ENCODE measurements around the gene TBX1. TPM values are rescaled to one million over a fixed set of nuclear protein-coding genes. Genes with fewer than 3 reads are reported as not detected.

Gene TBX1
- total and polyA plus RNA-seq, 7 donors = 18.2 to 112 (median 80.8) TPM

DNA sequence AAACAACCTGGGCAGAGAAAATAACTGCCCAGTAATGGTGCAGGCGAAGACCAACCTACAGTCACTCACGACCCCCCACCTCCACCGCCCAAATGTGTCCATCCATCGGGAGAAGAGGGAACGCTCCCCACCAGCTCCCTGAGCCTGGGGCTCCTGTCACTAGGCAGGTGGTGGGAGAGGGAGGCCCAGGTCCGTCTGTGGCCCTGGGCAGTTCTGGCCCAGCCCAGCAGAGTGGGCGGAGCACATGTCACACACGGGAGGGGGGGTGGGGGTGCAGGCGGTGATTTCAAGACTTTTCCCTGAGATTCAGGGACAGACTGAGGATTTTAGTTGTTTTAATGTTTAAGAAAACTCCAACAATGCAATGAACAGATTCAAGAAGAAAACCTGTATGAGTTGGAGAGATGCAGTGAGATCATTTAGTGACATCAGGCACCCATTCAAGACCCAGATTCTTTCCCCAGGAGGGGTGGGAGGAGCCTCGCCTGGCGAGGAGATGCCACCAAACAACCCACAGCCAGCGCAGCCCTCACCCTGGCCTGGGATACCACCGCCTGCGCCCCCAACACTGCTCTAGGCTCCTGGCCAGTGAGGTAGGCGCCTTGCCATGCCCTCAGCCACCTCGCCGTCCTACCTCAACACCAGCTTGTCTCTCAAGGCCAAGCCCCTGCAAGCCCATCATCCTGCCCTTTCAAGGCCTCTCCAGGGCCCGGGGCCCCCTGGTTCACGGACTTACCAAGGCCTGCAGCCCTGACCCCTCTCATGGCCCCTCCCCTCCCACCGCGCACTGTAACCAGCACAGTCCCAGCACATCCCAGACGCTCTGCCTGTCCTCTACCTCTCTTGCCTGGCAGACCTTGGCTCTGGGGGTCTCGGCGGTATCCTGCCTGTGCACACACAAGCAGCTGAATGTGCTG is 36.8 kb downstream of the TBX1 start:
- Histone ChIP-seq H3K36me3 (ENCODE audit: insufficient read depth in 1 of 2, low read depth in 1 of 2) (no peaks in the 10 kb centered on the region), H3K4me1 (peaks cover 17% of the 10 kb centered on the region), H3K9me3 (no peaks in the 10 kb centered on the region), H3K27ac (no peak overlapping the region), H3K4me3 (no peak overlapping the region), H3K27me3 (ENCODE audit: insufficient read depth in 3 of 3, low read length in 2 of 3) (no peaks in the 10 kb centered on the region)
- ATAC-seq (no peak), DNase-seq (peak in 1 of 2 donors; percentile 50)
- 82 to 86% (median 85%) methylated on average over 24 of the region's 24 CpGs for WGBS, 3 donors
- intact Hi-C loops (cut with DNase I) = loop anchor here in 1 of 2 donors (2.0 to 5.0 kb wide), 2 partner anchors 50 to 57 kb away; partner anchors contain the start of genes GNB1L and RTL10
- TF ChIP-seq, protein P1, sequence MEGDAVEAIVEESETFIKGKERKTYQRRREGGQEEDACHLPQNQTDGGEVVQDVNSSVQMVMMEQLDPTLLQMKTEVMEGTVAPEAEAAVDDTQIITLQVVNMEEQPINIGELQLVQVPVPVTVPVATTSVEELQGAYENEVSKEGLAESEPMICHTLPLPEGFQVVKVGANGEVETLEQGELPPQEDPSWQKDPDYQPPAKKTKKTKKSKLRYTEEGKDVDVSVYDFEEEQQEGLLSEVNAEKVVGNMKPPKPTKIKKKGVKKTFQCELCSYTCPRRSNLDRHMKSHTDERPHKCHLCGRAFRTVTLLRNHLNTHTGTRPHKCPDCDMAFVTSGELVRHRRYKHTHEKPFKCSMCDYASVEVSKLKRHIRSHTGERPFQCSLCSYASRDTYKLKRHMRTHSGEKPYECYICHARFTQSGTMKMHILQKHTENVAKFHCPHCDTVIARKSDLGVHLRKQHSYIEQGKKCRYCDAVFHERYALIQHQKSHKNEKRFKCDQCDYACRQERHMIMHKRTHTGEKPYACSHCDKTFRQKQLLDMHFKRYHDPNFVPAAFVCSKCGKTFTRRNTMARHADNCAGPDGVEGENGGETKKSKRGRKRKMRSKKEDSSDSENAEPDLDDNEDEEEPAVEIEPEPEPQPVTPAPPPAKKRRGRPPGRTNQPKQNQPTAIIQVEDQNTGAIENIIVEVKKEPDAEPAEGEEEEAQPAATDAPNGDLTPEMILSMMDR (IDR thresholded peaks at IDR 0.05) = no peak

DNA sequence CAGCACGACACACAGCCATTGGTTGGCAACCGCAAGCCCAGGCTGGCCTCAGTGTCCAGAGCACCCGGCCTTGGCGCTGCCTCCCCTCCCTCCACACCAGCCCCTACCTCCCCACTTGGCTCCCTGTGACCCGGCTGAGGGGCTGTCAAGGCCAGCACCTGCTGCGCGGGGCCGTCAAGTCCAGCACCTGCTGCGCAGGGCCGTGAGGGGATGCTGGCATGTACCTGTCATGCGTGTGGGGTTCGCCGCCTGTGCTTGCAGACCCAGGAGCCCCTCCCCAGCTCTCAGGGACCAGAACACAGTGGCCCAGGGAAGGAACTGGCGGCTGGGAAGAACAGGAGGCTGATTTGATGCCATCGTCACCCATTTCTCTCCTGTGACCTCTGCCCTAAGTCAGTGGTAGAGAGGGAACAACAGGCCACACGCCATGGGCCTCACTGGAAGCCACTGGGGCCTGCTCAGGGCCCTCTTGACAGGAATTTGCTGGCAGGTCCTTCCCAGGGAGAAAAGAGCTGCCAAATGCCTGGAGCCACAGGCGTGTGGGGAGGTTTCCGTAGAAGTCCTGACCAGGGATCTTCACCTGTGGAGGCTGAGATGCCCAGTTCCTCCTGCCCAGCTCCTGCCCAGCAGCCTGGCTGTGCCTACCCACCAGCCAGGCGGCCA is 37.6 kb downstream of the TBX1 start:
- TF ChIP-seq, protein P1 (IDR thresholded peaks at IDR 0.05) = no peak
- no peak for ATAC-seq

DNA sequence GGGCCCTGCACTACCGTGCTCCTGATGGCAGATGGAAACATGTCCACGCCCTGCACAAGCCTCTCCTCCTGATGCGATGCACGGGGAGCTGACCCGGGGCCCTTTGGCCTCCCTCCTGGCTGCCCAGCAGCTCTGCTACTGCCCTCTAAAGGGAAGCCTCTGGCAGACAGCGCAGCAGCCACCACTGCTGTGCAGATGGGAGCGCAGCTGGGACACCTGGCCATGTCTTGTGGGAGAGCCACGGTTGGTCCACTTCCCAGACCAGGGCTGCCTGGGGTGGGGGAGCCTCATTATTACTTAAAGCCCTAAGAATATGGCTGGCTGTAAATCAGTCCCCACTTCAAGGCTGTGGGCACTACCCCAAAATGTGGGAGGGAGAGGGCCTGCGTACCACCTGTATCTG is 38.3 kb downstream of the TBX1 start:
- Histone ChIP-seq H3K4me3 (no peak overlapping the region), H3K27me3 (ENCODE audit: insufficient read depth in 3 of 3, low read length in 2 of 3) (no peaks in the 10 kb centered on the region), H3K36me3 (ENCODE audit: insufficient read depth in 1 of 2, low read depth in 1 of 2) (no peaks in the 10 kb centered on the region), H3K4me1 (peaks cover 20% of the 10 kb centered on the region), H3K27ac (peak overlapping the region; percentile 77), H3K9me3 (no peaks in the 10 kb centered on the region)
- TF ChIP-seq, protein P1 (IDR thresholded peaks at IDR 0.05) = no peak
- intact Hi-C loops (cut with DNase I) = loop anchor here in 1 of 2 donors (1.0 to 5.0 kb wide), 3 partner anchors 38 to 56 kb away; partner anchors contain the start of genes GNB1L and RTL10
- 38 to 42% (median 39%) methylated on average over 6 to 9 of the region's 9 CpGs for WGBS, 3 donors
- peak in 1 of 2 donors; percentile 62 for DNase-seq
- peak in 3 of 4 donors; percentile 44 to 70 (median 62) for ATAC-seq

More for the DNA sequence above, 37.6 kb downstream of the TBX1 start:
- H3K9me3 ChIP-seq = no peaks in the 10 kb centered on the region
- H3K4me1 ChIP-seq = peaks cover 17% of the 10 kb centered on the region
- peak in 1 of 2 donors; percentile 56 for DNase-seq
- intact Hi-C loops (cut with DNase I) = loop anchor here in 1 of 2 donors (2.0 to 5.0 kb wide), 2 partner anchors 51 to 57 kb away; partner anchors contain the start of genes GNB1L and RTL10
- H3K27me3 ChIP-seq (ENCODE audit: insufficient read depth in 3 of 3, low read length in 2 of 3) = no peaks in the 10 kb centered on the region
- no peak overlapping the region for H3K4me3 ChIP-seq
- no peak overlapping the region for H3K27ac ChIP-seq
- no peaks in the 10 kb centered on the region for H3K36me3 ChIP-seq (ENCODE audit: insufficient read depth in 1 of 2, low read depth in 1 of 2)
- WGBS, 3 donors = 87 to 95% (median 90%) methylated on average over 19 of the region's 19 CpGs

DNA sequence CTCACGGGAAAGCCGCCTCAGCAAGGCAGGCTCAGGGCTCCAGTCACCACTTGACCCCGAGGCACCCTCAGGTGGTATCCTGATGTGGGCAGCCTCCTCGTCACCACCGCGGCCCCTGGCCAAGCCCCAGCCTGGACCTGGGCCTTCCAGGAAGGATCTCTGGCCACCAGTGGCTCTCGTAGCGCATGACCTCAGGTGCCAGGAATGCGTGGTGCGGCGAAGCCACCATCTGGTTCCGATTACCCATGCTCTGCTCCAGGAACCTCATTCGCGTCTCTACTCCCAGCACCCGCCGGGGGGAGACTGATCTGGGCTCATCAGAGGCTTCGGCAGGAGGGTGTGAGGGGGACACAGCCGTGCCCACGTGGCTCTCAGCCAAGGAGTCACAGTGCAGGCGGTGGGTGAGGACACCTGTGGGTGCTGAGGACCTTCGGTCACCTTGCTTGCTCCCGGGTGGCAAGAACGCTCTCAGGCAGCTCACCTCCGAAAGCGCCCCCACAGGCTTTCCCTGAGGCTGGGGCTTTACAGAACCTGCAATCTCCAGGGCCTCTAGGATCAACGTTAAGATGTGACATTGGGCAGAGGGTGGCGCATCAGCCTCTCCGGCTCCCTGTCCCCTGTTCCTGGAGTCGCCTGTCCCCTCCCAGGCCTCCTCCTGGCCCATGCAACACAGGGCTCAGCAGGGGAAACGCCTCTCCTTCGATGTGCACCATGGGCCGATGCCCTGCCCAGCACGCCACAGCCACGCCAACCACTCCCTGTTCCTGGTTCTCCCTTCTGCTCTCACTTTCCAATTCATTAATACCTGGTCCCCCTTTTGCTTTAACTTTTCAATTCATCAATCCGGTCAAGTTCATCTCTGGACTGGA is 39.0 kb downstream of the TBX1 start:
- H3K9me3 ChIP-seq = no peaks in the 10 kb centered on the region
- DNase-seq (peak; percentile 88 to 94), ATAC-seq (peak; percentile 90 to 94 (median 92))
- 39 to 48% (median 39%) methylated on average over 35 of the region's 35 CpGs for WGBS, 3 donors
- TF ChIP-seq, protein P1 (IDR thresholded peaks at IDR 0.05) = no peak
- H3K27ac ChIP-seq = peak overlapping the region; percentile 77
- H3K4me1 ChIP-seq = peaks cover 23% of the 10 kb centered on the region
- no peaks in the 10 kb centered on the region for H3K36me3 ChIP-seq (ENCODE audit: insufficient read depth in 1 of 2, low read depth in 1 of 2)
- intact Hi-C loops (cut with DNase I) = loop anchor here in 1 of 2 donors (1.0 to 5.0 kb wide), 3 partner anchors 38 to 55 kb away; partner anchors contain the start of genes GNB1L and RTL10
- no peak overlapping the region for H3K4me3 ChIP-seq
- H3K27me3 ChIP-seq (ENCODE audit: insufficient read depth in 3 of 3, low read length in 2 of 3) = no peaks in the 10 kb centered on the region
